ENCODE data around the gene SMPD4. TPM values are rescaled to one million over a fixed set of nuclear protein-coding genes. Genes with fewer than 3 reads are reported as not detected.
A peak's percentile ranks its signal among the peaks of the same experiment; 100 is the strongest.
"Not testable (repeated sequence)": the region's sequence is repeated elsewhere in the genome, so short reads cannot be mapped to it uniquely, and the experiment has no call there.

SMPD4 gene
- total and polyA plus RNA-seq, 2 experiments from 2014 or later: 41.8 to 44.6 TPM

DNA sequence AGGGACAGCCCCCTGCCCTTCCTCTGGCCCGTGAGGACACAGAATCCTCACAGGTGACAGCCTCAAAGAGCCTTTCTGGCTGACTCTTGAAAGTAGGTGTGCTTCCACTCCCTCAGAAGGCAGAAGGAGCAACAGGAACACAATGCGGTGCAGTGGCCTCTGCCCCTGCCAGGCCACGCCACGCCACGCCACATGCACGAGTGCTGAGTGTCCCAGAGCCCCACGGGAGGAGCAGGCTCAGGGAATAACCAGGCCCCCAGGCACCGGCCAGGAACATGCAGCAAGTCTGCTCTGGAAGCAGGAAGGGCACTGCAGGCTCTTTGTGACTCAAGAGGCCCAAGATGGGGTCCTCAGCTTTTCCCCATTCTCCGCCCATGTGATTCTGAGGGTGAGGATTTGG, 18.4 kb downstream of the SMPD4 start:
- H3K27ac ChIP-seq: no peak overlapping the region
- no peaks in the 10 kb centered on the region for H3K9me3 ChIP-seq (ENCODE audit: low read depth)
- H3K4me3 ChIP-seq: no peak overlapping the region
- no peaks in the 10 kb centered on the region for H3K27me3 ChIP-seq
- DNase-seq (ENCODE audit: low read depth in 1 of 2, low spot score in 1 of 2): no peak
- TF ChIP-seq, protein P1, sequence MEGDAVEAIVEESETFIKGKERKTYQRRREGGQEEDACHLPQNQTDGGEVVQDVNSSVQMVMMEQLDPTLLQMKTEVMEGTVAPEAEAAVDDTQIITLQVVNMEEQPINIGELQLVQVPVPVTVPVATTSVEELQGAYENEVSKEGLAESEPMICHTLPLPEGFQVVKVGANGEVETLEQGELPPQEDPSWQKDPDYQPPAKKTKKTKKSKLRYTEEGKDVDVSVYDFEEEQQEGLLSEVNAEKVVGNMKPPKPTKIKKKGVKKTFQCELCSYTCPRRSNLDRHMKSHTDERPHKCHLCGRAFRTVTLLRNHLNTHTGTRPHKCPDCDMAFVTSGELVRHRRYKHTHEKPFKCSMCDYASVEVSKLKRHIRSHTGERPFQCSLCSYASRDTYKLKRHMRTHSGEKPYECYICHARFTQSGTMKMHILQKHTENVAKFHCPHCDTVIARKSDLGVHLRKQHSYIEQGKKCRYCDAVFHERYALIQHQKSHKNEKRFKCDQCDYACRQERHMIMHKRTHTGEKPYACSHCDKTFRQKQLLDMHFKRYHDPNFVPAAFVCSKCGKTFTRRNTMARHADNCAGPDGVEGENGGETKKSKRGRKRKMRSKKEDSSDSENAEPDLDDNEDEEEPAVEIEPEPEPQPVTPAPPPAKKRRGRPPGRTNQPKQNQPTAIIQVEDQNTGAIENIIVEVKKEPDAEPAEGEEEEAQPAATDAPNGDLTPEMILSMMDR (IDR thresholded peaks at IDR 0.05; ENCODE audit: low read depth, low read length): no peak
- no peaks in the 10 kb centered on the region for H3K36me3 ChIP-seq
- no peaks in the 10 kb centered on the region for H3K4me1 ChIP-seq (ENCODE audit: low read depth)

DNA sequence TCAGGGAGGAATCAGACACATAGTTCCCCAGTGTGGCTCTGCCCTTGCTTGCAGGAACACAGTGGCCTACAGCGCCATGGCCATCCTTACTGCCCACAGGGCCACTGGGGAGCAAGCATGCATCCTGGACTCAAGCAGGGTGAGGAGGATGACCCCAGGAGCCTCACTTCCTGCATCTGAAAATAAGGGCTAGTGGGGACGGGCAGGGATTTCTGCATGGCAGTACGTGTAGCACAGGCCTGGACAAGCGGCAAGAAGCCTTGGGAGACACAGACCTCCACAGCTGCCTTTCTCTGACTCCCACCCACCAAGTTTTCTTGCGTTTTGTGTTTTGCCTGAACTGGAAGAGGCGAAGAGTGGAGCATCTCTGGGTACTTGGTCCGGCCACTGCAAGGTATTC, 18.9 kb downstream of the SMPD4 start:
- H3K36me3 ChIP-seq, H3K4me3 ChIP-seq: not testable (repeated sequence)

DNA sequence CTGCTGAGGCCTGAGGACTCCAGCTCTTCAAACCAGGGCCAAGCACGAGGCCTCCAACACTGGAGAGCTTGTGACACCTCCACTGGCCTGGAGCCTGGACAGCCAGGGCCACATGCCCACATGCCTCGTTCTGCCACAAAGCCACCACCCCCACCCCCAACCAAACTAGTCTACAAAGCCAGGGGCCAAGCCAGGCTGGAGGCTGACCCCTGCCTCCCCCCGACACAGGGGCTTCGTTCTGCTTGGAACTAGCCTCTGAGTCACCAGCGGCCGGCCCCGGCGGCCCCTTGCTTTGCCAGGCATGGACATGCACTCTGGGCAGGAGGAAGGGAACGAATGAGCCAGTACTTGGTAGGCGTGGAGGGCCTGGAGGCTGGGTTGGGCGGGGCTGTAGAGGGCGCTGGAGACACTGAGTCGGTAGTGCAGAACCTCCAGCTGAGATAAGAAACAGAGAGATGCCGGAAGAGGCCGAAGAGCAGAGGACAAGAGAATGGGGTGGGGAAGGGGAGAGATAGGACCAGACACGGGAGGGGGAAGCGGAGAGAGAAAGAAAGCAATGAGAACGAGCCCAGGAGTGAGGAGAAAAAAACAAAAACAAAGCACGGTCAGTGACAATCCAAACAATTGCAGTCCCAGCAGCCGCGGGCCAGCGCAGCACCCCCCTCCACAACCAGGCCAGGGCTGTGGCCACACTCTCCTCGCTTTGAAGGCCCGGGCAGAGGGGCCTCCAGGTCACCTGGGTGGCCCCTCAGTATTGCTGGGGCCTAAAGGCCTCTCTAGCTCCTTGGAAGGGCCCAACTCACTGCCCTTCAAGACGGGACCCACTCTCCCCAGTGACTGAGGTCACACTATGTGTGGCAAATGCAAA, 20.3 kb downstream of the SMPD4 start:
- not testable (repeated sequence) for H3K4me1 ChIP-seq (ENCODE audit: low read depth); H3K27me3 ChIP-seq; H3K36me3 ChIP-seq; H3K9me3 ChIP-seq (ENCODE audit: low read depth); H3K4me3 ChIP-seq; H3K27ac ChIP-seq
- peak in 1 of 2 donors; percentile 50 for DNase-seq (ENCODE audit: low read depth in 1 of 2, low spot score in 1 of 2)
- TF ChIP-seq, protein P1 (IDR thresholded peaks at IDR 0.05; ENCODE audit: low read depth, low read length): peak; percentile 32

More for the DNA sequence above, 18.9 kb downstream of the SMPD4 start:
- H3K9me3 ChIP-seq (ENCODE audit: low read depth); H3K27me3 ChIP-seq; DNase-seq (ENCODE audit: low read depth in 1 of 2, low spot score in 1 of 2); H3K4me1 ChIP-seq (ENCODE audit: low read depth); H3K27ac ChIP-seq: not testable (repeated sequence)

DNA sequence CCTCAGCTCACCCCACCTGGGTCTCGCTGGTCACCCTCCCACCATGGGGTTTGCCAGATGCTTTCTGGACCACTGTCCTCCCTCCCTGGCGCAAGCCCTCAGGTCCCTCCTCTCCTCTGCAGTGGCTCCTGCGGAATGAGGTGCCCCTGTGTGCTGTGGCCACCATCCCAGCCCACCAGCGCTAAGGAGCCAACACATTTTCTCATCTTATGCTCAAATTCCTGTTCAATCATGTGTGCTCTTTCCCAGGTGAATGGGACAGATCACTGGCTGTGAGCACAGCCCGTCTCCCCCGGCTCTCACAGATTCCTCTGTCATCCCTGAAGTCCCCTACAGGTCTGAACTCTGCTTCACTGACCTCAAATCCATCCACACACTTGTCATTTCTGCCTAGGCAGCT, 21.3 kb downstream of the SMPD4 start:
- H3K36me3 ChIP-seq: no peaks in the 10 kb centered on the region
- no peak overlapping the region for H3K27ac ChIP-seq
- H3K27me3 ChIP-seq: no peaks in the 10 kb centered on the region
- no peak for DNase-seq (ENCODE audit: low read depth in 1 of 2, low spot score in 1 of 2)
- TF ChIP-seq, protein P1 (IDR thresholded peaks at IDR 0.05; ENCODE audit: low read depth, low read length): no peak
- H3K9me3 ChIP-seq (ENCODE audit: low read depth): no peaks in the 10 kb centered on the region
- H3K4me1 ChIP-seq (ENCODE audit: low read depth): no peaks in the 10 kb centered on the region
- H3K4me3 ChIP-seq: no peak overlapping the region

DNA sequence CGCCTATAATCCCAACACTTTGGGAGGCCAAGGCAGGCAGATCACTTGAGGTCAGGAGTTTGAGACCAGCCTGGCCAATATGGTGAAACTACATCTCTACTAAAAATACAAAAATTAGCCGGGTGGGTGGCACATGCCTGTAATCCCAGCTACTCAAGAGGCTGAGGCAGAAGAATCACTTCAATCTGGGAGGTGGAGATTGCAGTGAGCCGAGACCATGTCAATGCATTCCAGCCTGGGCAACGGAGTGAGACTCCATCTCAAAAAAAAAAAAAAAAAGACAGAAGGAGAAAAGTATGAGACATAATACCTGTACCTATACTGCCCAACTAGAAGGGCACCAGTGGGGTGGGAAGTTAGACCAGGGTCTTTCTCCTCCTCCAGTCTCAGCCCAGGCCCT, 22.0 kb downstream of the SMPD4 start:
- H3K27ac ChIP-seq, H3K27me3 ChIP-seq, H3K36me3 ChIP-seq: not testable (repeated sequence)

DNA sequence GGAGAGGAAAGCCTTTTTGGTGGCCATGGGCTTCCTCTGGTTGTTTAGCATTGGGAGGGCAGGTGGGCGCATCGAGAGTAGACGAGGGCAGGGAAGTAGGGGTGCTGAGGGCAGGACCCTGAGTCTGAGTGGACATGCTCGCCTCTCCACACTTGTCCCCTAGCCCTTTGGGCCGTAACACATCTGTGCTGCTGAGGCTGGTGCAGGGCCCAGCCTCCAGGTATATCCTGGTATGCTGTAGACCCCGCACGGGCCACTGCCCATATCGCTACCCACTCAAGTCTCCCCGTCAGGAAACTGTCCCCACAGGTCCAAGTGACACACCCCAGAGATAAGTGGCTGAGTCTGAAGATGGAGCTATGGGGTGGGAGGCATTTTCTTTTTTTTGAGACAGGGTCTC, 22.8 kb downstream of the SMPD4 start:
- Histone ChIP-seq H3K4me3 (no peak overlapping the region), H3K27ac (no peak overlapping the region), H3K4me1 (ENCODE audit: low read depth) (no peaks in the 10 kb centered on the region), H3K27me3 (no peaks in the 10 kb centered on the region), H3K36me3 (no peaks in the 10 kb centered on the region), H3K9me3 (ENCODE audit: low read depth) (no peaks in the 10 kb centered on the region)
- TF ChIP-seq, protein P1 (IDR thresholded peaks at IDR 0.05; ENCODE audit: low read depth, low read length): no peak
- DNase-seq (ENCODE audit: low read depth in 1 of 2, low spot score in 1 of 2): no peak

More for the DNA sequence above, 22.0 kb downstream of the SMPD4 start:
- H3K4me3 ChIP-seq; DNase-seq (ENCODE audit: low read depth in 1 of 2, low spot score in 1 of 2); H3K9me3 ChIP-seq (ENCODE audit: low read depth); H3K4me1 ChIP-seq (ENCODE audit: low read depth): not testable (repeated sequence)

DNA sequence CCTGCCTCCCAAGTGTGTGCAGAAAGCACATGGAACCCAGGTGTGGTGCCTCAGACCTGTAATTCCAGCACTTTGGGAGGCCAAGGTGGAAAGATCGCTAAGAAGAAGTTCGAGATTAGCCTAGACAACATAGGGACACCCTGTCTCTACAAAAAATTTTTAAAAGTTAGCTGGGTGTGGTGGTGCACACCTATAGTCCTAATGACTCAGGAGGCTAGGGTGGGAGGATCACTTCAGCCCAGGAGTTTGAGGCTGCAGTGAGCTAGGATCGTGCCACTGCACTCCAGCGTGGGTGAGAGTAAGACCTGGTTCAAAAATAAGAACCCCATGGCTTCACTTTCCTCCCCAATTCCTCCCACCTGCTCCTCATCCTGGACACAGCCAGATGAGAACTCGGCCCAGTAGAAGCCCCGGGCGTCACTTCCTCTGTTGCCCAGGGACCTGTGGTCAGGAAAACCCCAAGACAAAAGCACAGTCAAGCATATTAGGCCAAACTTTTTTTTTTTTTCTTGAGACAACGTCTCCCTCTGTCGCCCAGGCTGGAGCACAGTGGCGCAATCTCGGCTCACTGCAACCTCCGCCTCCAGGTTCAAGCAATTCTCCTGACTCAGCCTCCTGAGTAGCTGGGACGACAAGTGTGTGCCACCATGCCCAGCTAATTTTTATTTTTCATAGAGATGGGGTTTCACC, 23.4 kb downstream of the SMPD4 start:
- H3K4me1 ChIP-seq (ENCODE audit: low read depth); H3K9me3 ChIP-seq (ENCODE audit: low read depth); H3K36me3 ChIP-seq; H3K4me3 ChIP-seq; H3K27me3 ChIP-seq; H3K27ac ChIP-seq: not testable (repeated sequence)
- peak in 1 of 2 donors; percentile 24 for DNase-seq (ENCODE audit: low read depth in 1 of 2, low spot score in 1 of 2)

DNA sequence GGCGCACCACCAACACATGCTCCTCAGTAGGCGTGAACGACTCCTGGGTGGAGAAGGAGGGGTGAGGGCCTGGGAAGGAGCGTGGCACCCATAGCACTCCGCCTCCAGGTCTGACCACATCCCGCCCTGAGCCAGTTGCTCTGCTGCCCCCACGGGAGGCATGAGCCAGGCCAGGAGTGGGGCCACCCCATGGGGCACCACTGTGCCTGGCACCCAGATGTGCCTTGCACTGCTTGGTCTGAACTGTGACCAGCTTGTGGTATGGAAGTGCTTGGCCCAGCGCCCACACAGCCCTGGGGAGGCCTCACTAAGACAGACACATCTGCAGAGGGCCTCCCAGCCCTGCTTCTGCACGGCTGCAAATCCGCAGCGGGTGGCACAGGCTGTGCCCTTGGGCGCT, 24.0 kb downstream of the SMPD4 start:
- H3K27ac ChIP-seq; H3K4me1 ChIP-seq (ENCODE audit: low read depth); H3K4me3 ChIP-seq; H3K27me3 ChIP-seq; H3K9me3 ChIP-seq (ENCODE audit: low read depth); H3K36me3 ChIP-seq; DNase-seq (ENCODE audit: low read depth in 1 of 2, low spot score in 1 of 2): not testable (repeated sequence)

All from cardiac muscle cell (in vitro differentiated cells and primary cell).